ES-I3 (cell line): ENCODE results near the gene LHX1.

Experiments used
- H3K36me3 ChIP-seq: 2 replicates; pipeline ENCODE4 v1.6.1; 2013; ENCODE audit warnings: mild to moderate bottlenecking, low read length, control low read depth, moderate library complexity; ENCODE audit not compliant: insufficient read depth
- H3K4me1 ChIP-seq: 2 replicates; pipeline ENCODE4 v1.6.1; 2013; ENCODE audit warnings: mild to moderate bottlenecking, control low read depth, low read length; ENCODE audit not compliant: insufficient read depth
- H3K9ac ChIP-seq: 2 replicates; pipeline ENCODE4 v1.6.1; 2013; ENCODE audit warnings: low read depth, mild to moderate bottlenecking, low read length, moderate library complexity
- H3K9me3 ChIP-seq: 2 replicates; pipeline ENCODE4 v1.6.1; 2013; ENCODE audit warnings: mild to moderate bottlenecking, low read length, moderate library complexity; ENCODE audit not compliant: control insufficient read depth, insufficient read depth

LHX1 gene

GRCh38 chr17:36983618-36984017 is 46.3 kb downstream of the LHX1 start:
- no peaks in the 10 kb centered on the region for H3K9me3 ChIP-seq
- no peak overlapping the region for H3K9ac ChIP-seq
- H3K36me3 ChIP-seq, result no peaks in the 10 kb centered on the region
- H3K4me1 ChIP-seq, result no peaks in the 10 kb centered on the region

- 0 out of 2 replicates have a peak, but pooled peaks cover 4% of the 10 kb centered on the region for H3K36me3 ChIP-seq
- no peaks in the 10 kb centered on the region for H3K9me3 ChIP-seq
- no peak overlapping the region for H3K9ac ChIP-seq
- H3K4me1 ChIP-seq, result no peaks in the 10 kb centered on the region
Measured at GRCh38 chr17:36989173-36989572, 51.9 kb downstream of the LHX1 start.

DNA sequence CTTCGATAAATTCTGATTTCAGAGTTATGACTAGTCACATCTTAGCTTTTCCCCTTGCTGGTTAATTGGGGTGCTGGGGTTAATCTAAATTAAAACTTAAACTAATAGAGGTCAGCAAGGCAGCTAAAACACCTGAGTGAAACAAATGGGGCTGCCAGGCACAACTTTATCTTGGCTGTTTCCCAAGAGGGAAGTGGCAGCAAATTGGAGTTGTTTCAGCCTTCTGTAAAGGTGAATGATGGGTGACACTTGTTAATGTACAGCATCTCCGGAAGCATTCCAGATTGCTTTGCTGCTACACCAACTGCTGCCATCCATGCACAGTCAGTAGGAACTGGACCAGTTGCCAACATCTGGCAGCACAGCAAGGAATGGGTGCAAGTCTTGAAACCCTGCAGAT is 55.4 kb downstream of the LHX1 start:
- H3K4me1 ChIP-seq, result no peaks in the 10 kb centered on the region
- no peaks in the 10 kb centered on the region for H3K9me3 ChIP-seq
- H3K36me3 ChIP-seq, result peaks cover 9% of the 10 kb centered on the region; the same call in 1 of the 2 replicates
- no peak overlapping the region for H3K9ac ChIP-seq

DNA sequence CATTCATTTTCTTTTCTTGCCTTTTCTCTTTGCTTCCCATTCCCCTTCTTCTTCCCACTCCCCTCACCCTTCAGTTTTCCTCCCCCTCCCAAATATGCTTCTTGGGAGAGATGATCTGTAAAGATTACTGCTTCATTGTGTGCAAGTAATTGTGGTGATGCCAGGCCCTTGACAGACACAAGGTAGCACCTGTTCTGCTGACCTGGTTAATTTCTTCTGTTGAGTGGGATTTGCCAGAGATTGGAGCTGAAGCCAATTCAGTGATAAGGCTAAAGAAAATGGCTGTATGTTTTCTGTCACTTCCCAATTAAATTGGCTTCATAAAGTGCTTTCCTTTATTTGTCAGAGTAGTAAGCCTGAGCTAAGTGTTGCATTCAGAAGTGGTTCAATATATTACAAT is 56.0 kb downstream of the LHX1 start:
- Histone ChIP-seq H3K9ac (no peak overlapping the region), H3K9me3 (no peaks in the 10 kb centered on the region), H3K36me3 (peaks cover 9% of the 10 kb centered on the region; the same call in 1 of the 2 replicates), H3K4me1 (no peaks in the 10 kb centered on the region)
